Kidney epithelial cell (primary cell): ENCODE measurements around the gene GKN1. TPM values are rescaled to one million over a fixed set of nuclear protein-coding genes. Genes with fewer than 3 reads are reported as not detected.

Experiments used
- DNase-seq: peaks from one replicate; pipeline ENCODE4 v3.0.0-alpha.2; 2010; ENCODE audit warnings: low read depth
- H3K27me3 ChIP-seq: 2 replicates; pipeline ENCODE4 v1.6.0; 2011; ENCODE audit warnings: low read length; ENCODE audit not compliant: control insufficient read depth, insufficient read depth
- H3K36me3 ChIP-seq: 2 replicates; pipeline ENCODE4 v1.5.1; 2011; ENCODE audit warnings: low read length; ENCODE audit not compliant: control insufficient read depth, insufficient read depth
- H3K4me3 ChIP-seq: 2 replicates; pipeline ENCODE4 v1.5.1; 2011; ENCODE audit warnings: low read depth, mild to moderate bottlenecking, control low read depth, low read length
- CTCF ChIP-seq: IDR thresholded peaks from 2 replicates; pipeline ENCODE4 v1.5.1; 2011; ENCODE audit warnings: mild to moderate bottlenecking, moderate library complexity, low read length, control low read depth, inconsistent platforms; ENCODE audit not compliant: insufficient read depth, poor library complexity, severe bottlenecking
- total RNA-seq: library from RNA; depleted of rRNA; stranded (reverse); fragments of >200 nt; gene quantifications from 2 replicates; pipeline ENCODE4 v1.2.3, GENCODE V29; 2015

GKN1 gene
- total RNA-seq, 1 donor from 2014 or later = 0.25 TPM

GRCh38 chr2:68994864-68995263, 20.4 kb downstream of the GKN1 start:
- TF ChIP-seq CTCF = no peak

GRCh38 chr2:68995916-68996315, 21.5 kb downstream of the GKN1 start:
- Histone ChIP-seq H3K27me3 (no peaks in the 10 kb centered on the region), H3K36me3 (no peaks in the 10 kb centered on the region), H3K4me3 (no peak overlapping the region)
- no peak for DNase-seq
- TF ChIP-seq CTCF = no peak

More at GRCh38 chr2:68994864-68995263, 20.4 kb downstream of the GKN1 start:
- Histone ChIP-seq H3K36me3 (no peaks in the 10 kb centered on the region), H3K27me3 (no peaks in the 10 kb centered on the region), H3K4me3 (no peak overlapping the region)
- DNase-seq = no peak

- Histone ChIP-seq H3K4me3 (no peak overlapping the region), H3K36me3 (no peaks in the 10 kb centered on the region), H3K27me3 (no peaks in the 10 kb centered on the region)
- no peak for DNase-seq
- TF ChIP-seq CTCF = no peak
Measured at GRCh38 chr2:68997401-68997800, 23.0 kb downstream of the GKN1 start.

GRCh38 chr2:69001879-69002278, 27.4 kb downstream of the GKN1 start:
- TF ChIP-seq CTCF = no peak
- no peaks in the 10 kb centered on the region for H3K36me3 ChIP-seq
- no peaks in the 10 kb centered on the region for H3K27me3 ChIP-seq
- H3K4me3 ChIP-seq = no peak overlapping the region
- DNase-seq = no peak

GRCh38 chr2:69003731-69004130, 29.3 kb downstream of the GKN1 start:
- H3K27me3 ChIP-seq = no peaks in the 10 kb centered on the region
- H3K4me3 ChIP-seq = no peak overlapping the region
- no peaks in the 10 kb centered on the region for H3K36me3 ChIP-seq
- DNase-seq = no peak
- no peak for TF ChIP-seq CTCF

GRCh38 chr2:69007169-69007568, 32.7 kb downstream of the GKN1 start:
- Histone ChIP-seq H3K27me3 (no peaks in the 10 kb centered on the region), H3K36me3 (no peaks in the 10 kb centered on the region), H3K4me3 (no peak overlapping the region)
- no peak for DNase-seq
- no peak for TF ChIP-seq CTCF
